Activated CD4-positive, alpha-beta memory T cell treated with anti-CD3 and anti-CD28 coated beads, Interleukin-2, amount 10 ng/mL, durations not matched to agents 7 days and 5 days (primary cell): ENCODE data around the gene ETFB. TPM values are rescaled to one million over a fixed set of nuclear protein-coding genes. Genes with fewer than 3 reads are reported as not detected.

ENCODE experiments used
- CTCF ChIA-PET: fragments of 350-600 bp; sonication (Branson Sonifier 250); formaldehyde crosslinking; loops from one replicate; lab custom pipeline; 2021; ENCODE audit warnings: antibody characterized with exemption, inconsistent platforms; lab: Charles Lee
- POLR2A ChIA-PET: fragments of 350-600 bp; sonication (Branson Sonifier 250); formaldehyde crosslinking; loops from one replicate; lab custom pipeline; 2021; ENCODE audit warnings: antibody characterized with exemption; lab: Charles Lee
- DNase-seq: peaks from one replicate; pipeline ENCODE4 v3.0.0-alpha.2; 2020
- H3K27ac Mint-ChIP-seq: one replicate; pipeline ENCODE4 v1.8.0; 2021; ENCODE audit warnings: mild to moderate bottlenecking, mixed read lengths
- H3K27me3 Mint-ChIP-seq: one replicate; pipeline ENCODE4 v1.8.0; 2021; ENCODE audit warnings: mixed read lengths
- H3K36me3 Mint-ChIP-seq: one replicate; pipeline ENCODE4 v1.8.0; 2021; ENCODE audit warnings: low read depth, mixed read lengths
- H3K4me1 Mint-ChIP-seq: one replicate; pipeline ENCODE4 v1.8.0; 2021; ENCODE audit warnings: mixed read lengths
- H3K4me3 Mint-ChIP-seq: one replicate; pipeline ENCODE4 v1.8.0; 2021; ENCODE audit warnings: mild to moderate bottlenecking, mixed read lengths
- H3K9me3 Mint-ChIP-seq: one replicate; pipeline ENCODE4 v1.8.0; 2021; ENCODE audit warnings: mixed read lengths
- total RNA-seq, 2 experiments: library from RNA; stranded (reverse); gene quantifications; one replicate each; pipeline ENCODE4 v1.2.3, GENCODE V29; 2021

Gene ETFB
- total RNA-seq, 2 experiments from 2014 or later, result 126 to 131 TPM

DNA sequence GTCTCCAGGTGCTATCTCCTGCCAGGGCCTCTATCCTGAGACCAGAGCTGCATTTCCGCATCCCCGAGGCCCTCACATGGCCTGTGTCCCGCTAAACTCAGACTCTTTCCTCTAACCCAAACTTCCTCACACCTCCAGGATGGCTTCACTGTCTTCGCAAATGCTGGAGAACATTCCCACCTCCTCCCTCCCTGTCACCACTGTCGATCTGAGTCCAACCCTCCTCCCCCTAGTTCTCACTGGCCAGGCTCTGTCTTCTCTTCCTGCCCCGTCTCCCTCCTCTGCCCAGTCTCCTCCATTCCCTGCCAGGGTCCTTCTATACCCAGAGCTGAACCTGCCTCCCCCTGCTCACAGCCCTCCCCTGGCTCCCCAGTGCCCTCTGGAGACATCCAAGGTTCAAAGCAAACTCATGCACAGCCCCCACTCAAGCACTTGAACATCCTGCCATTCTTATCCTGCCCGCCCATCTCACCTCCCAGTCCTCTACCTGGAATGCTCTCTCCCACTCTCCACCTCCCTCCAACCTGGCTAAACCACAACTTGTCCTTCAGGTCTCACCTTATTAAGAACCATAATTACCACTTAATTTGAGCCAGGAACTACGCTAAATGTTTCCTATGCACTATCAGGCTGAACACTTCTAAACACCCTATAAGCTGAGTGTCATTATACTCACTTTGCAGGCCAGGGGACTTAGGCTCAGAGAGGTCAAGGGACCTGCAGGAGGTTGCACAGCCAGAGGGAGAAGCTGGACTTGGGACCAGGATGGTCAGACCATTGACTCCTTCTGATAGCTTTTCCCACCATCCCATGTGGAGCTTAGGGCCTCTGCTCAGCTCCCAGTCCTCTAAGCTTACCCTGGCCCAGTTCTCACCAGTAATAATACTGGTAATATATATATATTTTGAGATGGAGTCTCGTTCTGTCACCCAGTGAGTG is 23.3 kb downstream of the ETFB start:
- H3K36me3 Mint-ChIP-seq, result peaks cover 18% of the 10 kb centered on the region
- no peak overlapping the region for H3K27ac Mint-ChIP-seq
- no peaks in the 10 kb centered on the region for H3K9me3 Mint-ChIP-seq
- ChIA-PET POLR2A (interaction anchor here (1.0 to 5.2 kb wide), 10 partner anchors 7 to 98 kb away, joined by 3 to 37 read pairs (median 4); partner anchors contain the start of genes CLDND2 and ETFB), CTCF (interaction anchor here (1.0 to 5.0 kb wide), 5 partner anchors 23 to 131 kb away, joined by 3 to 33 read pairs (median 3); no protein-coding TSS in a partner anchor)
- H3K4me3 Mint-ChIP-seq, result no peak overlapping the region
- peaks cover 7% of the 10 kb centered on the region for H3K27me3 Mint-ChIP-seq
- no peak for DNase-seq
- peaks cover 12% of the 10 kb centered on the region for H3K4me1 Mint-ChIP-seq

DNA sequence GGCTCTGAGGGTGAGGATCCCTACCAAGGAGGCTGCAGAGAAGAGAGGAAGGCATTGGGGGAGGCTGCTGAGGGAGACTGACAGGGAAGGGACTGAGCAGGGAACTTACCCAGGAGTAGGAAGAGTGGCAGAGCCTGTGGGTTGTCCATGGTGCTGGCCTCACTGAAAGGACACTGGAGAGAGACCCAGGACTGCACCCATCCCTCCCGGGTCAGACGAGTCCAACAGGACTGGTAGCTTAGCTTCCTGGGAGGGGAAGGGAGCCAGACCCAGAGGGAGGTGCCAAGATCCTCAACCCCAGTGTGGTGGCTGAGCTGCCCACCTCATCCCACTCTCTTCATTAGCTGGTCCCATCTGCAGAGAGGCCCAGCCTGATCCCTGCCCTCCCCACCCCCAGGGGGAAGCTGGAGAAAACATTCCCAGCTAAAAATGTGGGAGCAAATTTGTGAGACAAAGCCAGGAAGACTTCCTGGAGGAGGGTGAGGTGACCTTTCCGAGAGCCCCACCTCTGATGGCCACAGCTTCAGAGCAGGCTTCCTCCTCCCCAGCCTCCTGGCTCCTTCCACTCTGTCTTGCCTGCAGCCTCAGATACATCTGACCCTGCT is 24.1 kb downstream of the ETFB start, which contains the start of gene VSIG10L:
Gene VSIG10L, minus strand, starts transcription at position 164 of the 605 bp plus-strand sequence. Its CDS starts 15 bp downstream, at position 149.
- no peak within 1 kb of the TSS for H3K27ac Mint-ChIP-seq
- peak within 1 kb of the TSS; percentile 21 for H3K4me3 Mint-ChIP-seq
- ChIA-PET CTCF (interaction anchor here (1.0 to 5.0 kb wide), 4 partner anchors 23 to 319 kb away, joined by 3 to 33 read pairs (median 3); no protein-coding TSS in a partner anchor), POLR2A (interaction anchor here (0.7 to 5.2 kb wide), 8 partner anchors 8 to 55 kb away, joined by 3 to 37 read pairs (median 4); partner anchors contain the start of genes CLDND2, ETFB and NKG7)
- H3K4me1 Mint-ChIP-seq, result peaks cover 12% of the 10 kb centered on the region
- no peak for DNase-seq
- H3K9me3 Mint-ChIP-seq, result no peaks in the 10 kb centered on the region
- peaks cover 7% of the 10 kb centered on the region for H3K27me3 Mint-ChIP-seq
- peaks cover 14% of the 10 kb centered on the region for H3K36me3 Mint-ChIP-seq

DNA sequence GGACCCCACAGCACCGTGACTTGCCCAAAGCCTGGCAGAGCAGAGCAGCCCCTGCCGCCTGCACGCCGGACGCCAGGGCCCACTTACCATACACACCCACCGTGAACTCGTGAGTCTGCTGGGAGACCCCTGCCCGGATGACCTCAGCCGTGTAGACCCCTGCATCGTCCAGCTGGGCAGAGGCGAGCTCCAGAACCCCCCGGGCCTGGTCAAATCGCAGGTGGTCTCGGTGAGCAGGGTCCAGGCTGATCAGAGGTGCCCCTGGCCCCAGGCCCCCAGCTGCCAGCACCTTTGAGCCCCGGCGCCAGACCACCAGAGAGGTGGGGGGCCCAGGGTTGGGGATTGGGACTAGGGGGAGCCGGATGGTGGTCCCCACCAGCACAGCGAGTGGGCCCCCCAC is 25.1 kb downstream of the ETFB start:
- peaks cover 7% of the 10 kb centered on the region for H3K27me3 Mint-ChIP-seq
- ChIA-PET CTCF (interaction anchor here (1.2 to 5.0 kb wide), 4 partner anchors 9 to 320 kb away, joined by 3 to 33 read pairs (median 12); no protein-coding TSS in a partner anchor), POLR2A (interaction anchor here (0.8 to 5.2 kb wide), 7 partner anchors 14 to 56 kb away, joined by 3 to 37 read pairs (median 4); partner anchors contain the start of genes CLDND2, ETFB and NKG7)
- H3K27ac Mint-ChIP-seq, result no peak overlapping the region
- DNase-seq, result no peak
- H3K4me3 Mint-ChIP-seq, result peak overlapping the region; percentile 21
- H3K9me3 Mint-ChIP-seq, result no peaks in the 10 kb centered on the region
- H3K36me3 Mint-ChIP-seq, result peaks cover 5% of the 10 kb centered on the region
- peaks cover 12% of the 10 kb centered on the region for H3K4me1 Mint-ChIP-seq

DNA sequence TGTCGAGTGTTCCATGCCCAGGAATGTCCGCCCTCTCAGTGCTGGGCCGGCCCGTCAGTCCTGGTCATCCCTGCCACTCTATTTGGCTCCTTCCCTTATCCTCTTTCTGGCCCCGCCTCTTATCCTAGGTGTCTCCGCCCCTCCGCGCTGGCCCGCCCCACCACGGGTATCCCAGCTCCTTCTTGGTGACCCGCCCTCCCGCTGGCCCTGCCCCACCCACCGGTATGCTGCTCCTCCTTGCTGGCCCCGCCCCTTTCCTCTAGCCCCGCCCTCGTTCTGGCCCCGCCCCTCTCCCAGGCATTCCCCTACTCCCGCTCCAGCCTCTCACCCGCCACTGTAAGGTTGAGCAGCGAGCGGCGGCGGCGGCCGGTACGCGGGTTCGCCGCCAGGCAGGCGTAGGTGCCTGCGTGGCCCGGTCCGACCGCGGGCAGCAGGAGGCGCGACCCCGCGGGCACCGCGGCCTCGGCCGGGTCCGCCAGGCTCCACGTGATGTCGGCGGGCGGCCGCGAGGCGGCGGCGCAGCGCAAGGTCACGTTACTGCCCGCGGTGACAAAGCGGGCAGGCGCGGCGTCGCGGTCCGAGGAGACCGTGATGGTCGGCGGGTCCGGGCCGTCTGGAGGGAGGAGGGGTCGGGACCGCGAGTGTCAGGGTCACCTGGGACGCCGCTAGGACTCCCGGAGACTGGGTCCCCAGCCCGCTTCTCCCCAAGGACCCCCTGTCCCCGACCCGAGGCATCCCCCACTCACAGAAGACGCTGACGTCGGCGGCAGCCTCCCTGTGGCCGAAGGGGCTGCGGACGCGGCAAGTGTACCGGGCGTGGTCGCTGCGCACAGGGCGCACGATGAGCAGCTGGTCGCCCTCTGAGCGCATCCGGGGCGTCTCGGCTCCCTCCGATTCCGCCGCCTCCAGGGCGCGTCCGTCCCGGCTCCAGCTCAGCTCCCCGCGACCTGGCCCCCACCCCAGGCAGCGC is 26.2 kb downstream of the ETFB start:
- peaks cover 12% of the 10 kb centered on the region for H3K4me1 Mint-ChIP-seq
- POLR2A ChIA-PET, result interaction anchor here (0.7 to 5.2 kb wide), 11 partner anchors 15 to 68 kb away, joined by 3 to 37 read pairs (median 4); partner anchors contain the start of genes CLDND2, ETFB and NKG7
- CTCF ChIA-PET, result interaction anchor here (0.7 to 5.0 kb wide), 19 partner anchors 10 to 418 kb away, joined by 3 to 33 read pairs (median 7); partner anchors contain the start of genes C19orf84, CLDND2, ETFB and NKG7
- H3K36me3 Mint-ChIP-seq, result peaks cover 4% of the 10 kb centered on the region
- peak; percentile 98 for DNase-seq
- H3K27ac Mint-ChIP-seq, result peak overlapping the region; percentile 76
- H3K27me3 Mint-ChIP-seq, result peaks cover 9% of the 10 kb centered on the region
- no peaks in the 10 kb centered on the region for H3K9me3 Mint-ChIP-seq
- H3K4me3 Mint-ChIP-seq, result peak overlapping the region; percentile 89

DNA sequence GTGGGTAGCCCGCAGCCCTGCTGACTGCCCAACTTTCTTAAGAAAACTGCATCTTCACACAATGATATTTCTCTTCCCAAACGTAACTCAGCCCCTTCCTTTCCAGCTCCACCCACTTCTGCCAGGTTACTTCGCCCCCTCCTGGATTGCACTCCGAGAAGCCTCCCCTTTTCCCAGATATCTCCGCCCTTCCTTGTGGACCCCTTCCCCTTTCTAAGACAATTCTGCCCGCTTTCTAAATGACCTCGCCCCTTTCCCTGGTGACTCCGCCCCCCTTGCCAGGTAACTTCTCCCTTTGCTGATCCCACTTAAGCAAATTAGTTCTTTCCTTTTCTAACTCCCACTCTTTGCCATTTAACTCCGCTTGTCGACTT is 26.9 kb downstream of the ETFB start:
- ChIA-PET POLR2A (interaction anchor here (0.7 to 5.2 kb wide), 7 partner anchors 15 to 68 kb away, joined by 3 to 37 read pairs (median 5); partner anchors contain the start of genes CLDND2 and ETFB), CTCF (interaction anchor here (0.7 to 5.0 kb wide), 19 partner anchors 11 to 417 kb away, joined by 3 to 33 read pairs (median 7); partner anchors contain the start of genes C19orf84, CLDND2, ETFB and SIGLEC10)
- Mint-ChIP-seq H3K36me3 (no peaks in the 10 kb centered on the region), H3K27me3 (peaks cover 9% of the 10 kb centered on the region), H3K4me1 (peaks cover 12% of the 10 kb centered on the region), H3K9me3 (no peaks in the 10 kb centered on the region), H3K27ac (peak overlapping the region; percentile 76), H3K4me3 (peak overlapping the region; percentile 89)
- DNase-seq, result no peak

DNA sequence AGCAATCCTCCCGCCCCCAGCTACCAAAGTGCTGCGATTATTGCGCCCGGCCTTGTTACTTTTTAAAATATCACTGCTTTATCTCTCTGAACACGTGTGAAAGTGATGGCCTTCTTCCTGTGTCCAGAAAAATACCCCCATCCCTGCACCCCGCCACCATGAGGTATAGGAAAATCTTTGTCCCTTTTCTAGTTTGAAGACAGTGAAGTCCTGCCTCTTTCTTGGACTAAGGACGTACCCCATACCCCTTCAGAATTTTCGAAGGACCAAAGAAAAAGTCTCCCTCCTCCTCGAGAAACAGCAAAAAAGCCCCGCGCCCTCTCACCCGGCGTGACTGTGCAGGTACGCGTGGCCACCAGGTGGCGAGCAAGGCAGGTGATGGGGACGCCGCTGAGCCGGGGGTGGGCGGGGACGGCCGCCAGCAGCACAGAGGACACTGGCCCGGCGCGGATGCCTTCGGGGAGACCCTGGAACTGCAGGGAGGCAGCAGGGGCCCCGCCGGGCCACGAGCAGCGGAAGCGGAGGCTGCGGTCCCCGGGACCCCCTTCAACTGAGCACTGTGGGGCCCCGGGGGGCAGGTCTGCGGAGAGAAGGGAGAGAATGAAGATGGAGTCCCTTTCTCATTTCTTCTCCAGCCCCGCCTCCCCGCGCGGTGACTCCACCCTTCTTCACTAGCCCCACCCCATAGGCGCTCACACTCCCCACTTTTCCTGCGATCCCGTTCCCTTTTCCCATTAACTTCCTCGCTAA is 27.4 kb downstream of the ETFB start:
- Mint-ChIP-seq H3K4me3 (peak overlapping the region; percentile 89), H3K27ac (peak overlapping the region; percentile 76), H3K36me3 (no peaks in the 10 kb centered on the region), H3K4me1 (peaks cover 12% of the 10 kb centered on the region), H3K27me3 (peaks cover 9% of the 10 kb centered on the region), H3K9me3 (no peaks in the 10 kb centered on the region)
- ChIA-PET POLR2A (interaction anchor here (0.7 to 5.2 kb wide), 6 partner anchors 16 to 69 kb away, joined by 3 to 37 read pairs (median 5); partner anchors contain the start of genes CLDND2 and ETFB), CTCF (interaction anchor here (0.7 to 5.0 kb wide), 19 partner anchors 10 to 323 kb away, joined by 3 to 33 read pairs (median 6); partner anchors contain the start of genes CLDND2, ETFB and SIGLEC10)
- DNase-seq, result peak; percentile 90

DNA sequence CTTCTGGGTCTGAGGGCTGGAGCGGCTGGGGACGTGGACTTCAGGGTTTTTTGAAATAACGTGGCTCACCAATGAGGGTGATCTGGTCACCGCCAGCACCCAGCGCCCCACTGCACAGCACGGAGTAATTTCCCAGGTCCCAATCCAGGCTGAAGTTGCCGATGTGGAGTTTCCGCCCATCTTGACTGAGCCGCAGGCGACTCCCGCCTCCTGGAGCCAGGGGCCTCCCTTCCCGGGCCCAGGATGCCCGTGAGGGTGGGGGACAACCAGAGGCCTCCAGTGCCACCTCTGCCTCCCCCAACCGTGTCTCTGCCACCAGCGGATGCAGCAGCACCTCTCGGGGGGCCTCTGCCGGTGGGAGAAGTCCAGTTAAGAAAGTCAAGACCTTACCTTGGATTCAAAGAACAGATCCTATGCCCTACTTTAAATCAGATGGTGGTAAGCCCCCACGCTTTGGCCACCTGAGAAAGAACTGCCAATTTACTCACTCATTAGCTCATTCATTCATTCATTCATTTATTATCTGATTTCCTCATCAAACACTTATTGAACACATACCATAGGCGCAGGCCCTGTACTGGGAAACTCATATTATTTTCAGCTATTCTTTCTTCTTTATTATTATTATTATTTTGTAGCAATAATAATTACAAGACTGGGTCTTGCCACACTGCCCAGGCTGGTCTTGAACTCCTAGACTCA is 28.2 kb downstream of the ETFB start:
- no peaks in the 10 kb centered on the region for H3K36me3 Mint-ChIP-seq
- H3K27ac Mint-ChIP-seq, result no peak overlapping the region
- peak overlapping the region; percentile 89 for H3K4me3 Mint-ChIP-seq
- peaks cover 12% of the 10 kb centered on the region for H3K4me1 Mint-ChIP-seq
- no peaks in the 10 kb centered on the region for H3K9me3 Mint-ChIP-seq
- no peak for DNase-seq
- ChIA-PET CTCF (interaction anchor here (0.7 to 5.0 kb wide), 10 partner anchors 10 to 135 kb away, joined by 3 to 33 read pairs (median 6); partner anchors contain the start of genes ETFB and SIGLEC10), POLR2A (interaction anchor here (5.2 kb wide), 1 partner anchor 57 kb away, joined by 37 read pairs; no protein-coding TSS in a partner anchor)
- H3K27me3 Mint-ChIP-seq, result peaks cover 9% of the 10 kb centered on the region

DNA sequence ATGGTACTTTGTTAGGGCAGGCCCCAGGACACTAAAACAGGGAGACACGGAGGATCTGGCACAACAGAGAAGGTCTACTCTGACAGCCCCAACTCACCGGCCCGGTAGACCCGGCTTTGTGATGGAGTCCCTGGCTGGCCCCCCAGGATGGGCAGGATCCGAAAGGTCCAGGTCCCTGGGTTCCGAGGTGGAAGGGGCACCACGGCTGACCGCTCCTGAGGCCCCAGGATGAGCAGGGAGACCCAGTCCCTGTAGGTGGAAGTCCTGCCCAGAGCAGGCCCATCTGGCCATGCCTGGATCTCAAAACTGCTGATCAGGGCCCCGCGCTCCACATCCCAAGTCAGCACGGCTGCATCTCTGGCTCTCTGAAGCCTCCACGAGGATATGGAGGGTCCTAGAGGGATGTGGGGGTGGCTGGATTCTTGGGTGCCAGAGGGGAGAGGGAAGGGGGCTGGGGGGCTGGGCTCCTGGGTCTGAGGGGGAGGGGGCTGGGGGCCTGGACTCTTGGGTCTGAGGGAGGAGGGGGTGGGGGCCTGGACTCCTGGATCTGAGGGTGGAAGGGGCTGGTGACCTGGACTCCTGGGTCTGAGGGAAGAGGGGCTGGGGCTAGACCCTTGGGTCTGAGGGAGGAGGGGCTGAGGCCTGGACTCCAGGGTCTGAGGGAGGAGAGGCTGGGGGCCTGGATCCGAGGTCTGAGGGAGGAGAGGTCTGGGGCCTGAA is 28.9 kb downstream of the ETFB start:
- Mint-ChIP-seq H3K27me3 (peaks cover 9% of the 10 kb centered on the region), H3K36me3 (no peaks in the 10 kb centered on the region), H3K27ac (no peak overlapping the region), H3K9me3 (no peaks in the 10 kb centered on the region), H3K4me3 (no peak overlapping the region), H3K4me1 (peaks cover 12% of the 10 kb centered on the region)
- POLR2A ChIA-PET, result interaction anchor here (5.2 kb wide), 1 partner anchor 57 kb away, joined by 37 read pairs; no protein-coding TSS in a partner anchor
- no peak for DNase-seq
- CTCF ChIA-PET, result interaction anchor here (0.9 to 2.5 kb wide), 5 partner anchors 71 to 136 kb away, joined by 3 to 31 read pairs (median 5); no protein-coding TSS in a partner anchor

DNA sequence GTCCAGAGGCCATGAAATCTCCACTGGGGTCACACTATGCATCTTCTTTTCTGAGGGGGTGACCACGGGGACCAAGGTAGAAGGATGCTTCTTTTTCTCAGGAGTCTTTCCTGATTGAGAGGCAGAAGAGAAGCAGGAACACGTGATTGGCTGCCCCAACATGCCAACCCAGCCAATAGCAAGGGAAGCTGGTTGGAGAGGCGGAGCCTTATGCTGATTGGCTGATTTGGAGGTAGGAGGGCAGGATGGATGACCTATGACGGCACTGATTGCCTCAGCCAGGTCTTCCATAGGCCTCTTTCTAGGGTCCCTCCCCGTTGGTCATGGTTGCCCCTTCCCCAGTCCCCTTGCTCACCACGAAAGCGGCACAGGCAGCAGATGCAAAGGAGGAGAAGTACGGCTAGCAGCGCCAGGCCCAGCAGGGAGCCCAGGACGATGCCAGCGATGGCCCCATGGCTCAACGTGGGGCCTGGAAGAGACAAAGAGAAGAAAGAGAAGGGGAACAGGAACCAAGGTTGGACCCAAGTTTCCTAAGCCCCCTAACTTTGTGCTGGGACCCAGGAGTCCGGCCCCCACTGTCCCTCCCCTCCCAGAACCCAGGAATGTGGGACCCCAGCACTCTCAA is 32.2 kb downstream of the ETFB start:
- CTCF ChIA-PET, result no interaction called here
- Mint-ChIP-seq H3K27ac (no peak overlapping the region), H3K27me3 (peaks cover 12% of the 10 kb centered on the region), H3K4me1 (peaks cover 4% of the 10 kb centered on the region), H3K4me3 (no peak overlapping the region), H3K36me3 (peaks cover 6% of the 10 kb centered on the region), H3K9me3 (peaks cover 6% of the 10 kb centered on the region)
- POLR2A ChIA-PET, result no interaction called here
- no peak for DNase-seq
